HepG2 (cell line): ENCODE results near the gene CHST3. TPM values are rescaled to one million over a fixed set of nuclear protein-coding genes. Genes with fewer than 3 reads are reported as not detected.
A peak's percentile ranks its signal among the peaks of the same experiment; 100 is the strongest.

Source experiments
- ATAC-seq: fragments of 200-7000 bp; cut with Tn5 transposase; 3 replicates; pipeline ENCODE4 v1.9.1; 2020; ENCODE audit warnings: mild to moderate bottlenecking, moderate library complexity
- BruUV-seq: library from RNA; stranded (reverse); fragments of 400-500 nt; replicated peaks from 2 replicates; lab custom pipeline; 2021; lab: Mats Ljungman, UMichigan
- CTCF ChIA-PET: fragments of 300-600 bp; formaldehyde crosslinking; extraction: SDS; loops from one replicate; lab custom pipeline; 2021; ENCODE audit warnings: low total read pairs, inconsistent platforms, low intra/inter-chr PET ratio; lab: Yijun Ruan, JAX
- POLR2A ChIA-PET: fragments of 350-600 bp; sonication (Branson Sonifier 250); formaldehyde crosslinking; loops from one replicate; lab custom pipeline; 2020; ENCODE audit warnings: antibody characterized with exemption, inconsistent platforms; lab: Yijun Ruan, JAX
- DNase-seq: peaks from one replicate; pipeline ENCODE4 v3.0.0-alpha.2; 2015; ENCODE audit warnings: low spot score
- FAIRE-seq: peaks from 3 replicates; lab custom pipeline; 2011; peaks lifted over from hg19 to GRCh38; lab: Jason Lieb, UNC
- H2AFZ ChIP-seq: one replicate; pipeline ENCODE4 v1.6.1; 2011; ENCODE audit warnings: low read length, inconsistent platforms
- H3K27ac ChIP-seq: fragments of 300-600 bp; 3 replicates; pipeline ENCODE4 v1.8.0; 2011; ENCODE audit warnings: mixed run types, mild to moderate bottlenecking, mixed read lengths, low read length, inconsistent platforms; ENCODE audit not compliant: insufficient read depth; ENCODE audit errors: extremely low read length
- H3K27me3 ChIP-seq, 2 experiments: fragments of 200-600 bp in 1 of 2; 2 replicates in 1 of 2; 3 replicates in 1 of 2; pipeline versions ENCODE4 v1.6.0 to v1.8.0; 2011; ENCODE audit warnings: low read length in 2 of 2, mild to moderate bottlenecking in 2 of 2, moderate library complexity in 2 of 2, inconsistent platforms in 1 of 2; ENCODE audit not compliant: insufficient read depth in 2 of 2, control insufficient read depth in 1 of 2
- H3K36me3 ChIP-seq, 2 experiments: fragments of 200-600 bp in 1 of 2; replicated peaks in 1 of 2; 2 replicates in 1 of 2; 3 replicates in 1 of 2; pipeline versions ENCODE4 v1.5.1 to v1.8.0; 2011; ENCODE audit warnings: low read length in 2 of 2, inconsistent platforms in 1 of 2; ENCODE audit not compliant: insufficient read depth in 2 of 2, control insufficient read depth in 1 of 2
- H3K4me1 ChIP-seq: 2 replicates; pipeline ENCODE4 v1.5.1; 2012; ENCODE audit warnings: low read length, inconsistent platforms; ENCODE audit not compliant: insufficient read depth
- H3K4me2 ChIP-seq: 2 replicates; pipeline ENCODE4 v1.6.0; 2011; ENCODE audit warnings: low read depth, low read length, inconsistent platforms
- H3K4me3 ChIP-seq, 3 experiments: fragments of 200-600 bp in 1 of 3; sonication (generic), shearing (Covaris generic) in 1 of 3; replicated peaks in 1 of 3; 2 replicates each; pipeline ENCODE4 v1.5.1; 2011 to 2016; ENCODE audit warnings: low read length in 3 of 3, inconsistent platforms in 2 of 3, low read depth in 2 of 3, mild to moderate bottlenecking in 2 of 3, control low read depth in 1 of 3, mixed read lengths in 1 of 3; ENCODE audit not compliant: insufficient read depth in 1 of 3
- H3K79me2 ChIP-seq: one replicate; pipeline ENCODE4 v1.6.1; 2011; ENCODE audit warnings: low read length, inconsistent platforms; ENCODE audit not compliant: insufficient read depth
- H3K9ac ChIP-seq: 2 replicates; pipeline ENCODE4 v1.6.0; 2011; ENCODE audit warnings: mild to moderate bottlenecking, low read depth, low read length, inconsistent platforms; ENCODE audit not compliant: insufficient read depth
- H3K9me3 ChIP-seq: 2 replicates; pipeline ENCODE4 v1.5.1; 2012; ENCODE audit warnings: mild to moderate bottlenecking, low read length
- H4K20me1 ChIP-seq: 2 replicates; pipeline ENCODE4 v1.6.0; 2011; ENCODE audit warnings: inconsistent platforms, mild to moderate bottlenecking, low read length, moderate library complexity; ENCODE audit not compliant: insufficient read depth
- CEBPB ChIP-seq: IDR thresholded peaks from 2 replicates; pipeline ENCODE4 v1.6.1; 2011; ENCODE audit warnings: low read depth, low read length, improper control_type of control experiment, borderline replicate concordance
- EP300 ChIP-seq, 3 experiments: sonication (generic) in 1 of 3; formaldehyde crosslinking in 1 of 3; IDR thresholded peaks; 2 replicates each; pipeline versions ENCODE4 v1.5.1 to v1.6.1; 2011 to 2020; ENCODE audit warnings: low read depth in 2 of 3, low read length in 2 of 3, borderline replicate concordance in 1 of 3, improper control_type of control experiment in 1 of 3, mild to moderate bottlenecking in 1 of 3, missing genetic modification reagents in 1 of 3, moderate library complexity in 1 of 3
- MBNL3 ChIP-seq: fragments of 250-450 bp; sonication (Bioruptor Pico); conservative IDR thresholded peaks from 2 replicates; pipeline ENCODE4 v1.8.0; 2022; ENCODE audit warnings: mild to moderate bottlenecking, inconsistent platforms
- NFATC3 ChIP-seq: sonication (generic); formaldehyde crosslinking; IDR thresholded peaks from 2 replicates; pipeline ENCODE4 v1.5.1; 2020; ENCODE audit warnings: mild to moderate bottlenecking, missing genetic modification reagents
- PTBP1 ChIP-seq: fragments of 200-400 bp; formaldehyde crosslinking; IDR thresholded peaks from 2 replicates; pipeline ENCODE4 v1.6.1; 2018; ENCODE audit warnings: low read length, low read depth; ENCODE audit not compliant: poor library complexity, severe bottlenecking
- REPIN1 ChIP-seq: sonication (generic); formaldehyde crosslinking; IDR thresholded peaks from 2 replicates; pipeline ENCODE4 v1.8.0; 2022; ENCODE audit warnings: missing genetic modification reagents, low read depth, mild to moderate bottlenecking, borderline replicate concordance
- SMAD9 ChIP-seq: sonication (generic); formaldehyde crosslinking; IDR thresholded peaks from 2 replicates; pipeline ENCODE4 v1.5.1; 2020; ENCODE audit warnings: mild to moderate bottlenecking, missing genetic modification reagents
- ZNF720 ChIP-seq: sonication (generic); formaldehyde crosslinking; IDR thresholded peaks from 2 replicates; pipeline ENCODE4 v1.4.0; 2020; ENCODE audit warnings: missing genetic modification reagents
- ZNF772 ChIP-seq: sonication (generic); formaldehyde crosslinking; IDR thresholded peaks from 2 replicates; pipeline ENCODE4 v1.5.0; 2020; ENCODE audit warnings: mild to moderate bottlenecking, missing genetic modification reagents
- WGBS: methylation state at CpG from one replicate; pipeline ENCODE4 v1.1.6; 2017; ENCODE audit warnings: low lambda C conversion rate; 5-methylcytosine and 5-hydroxymethylcytosine counted together
- in situ Hi-C: cut with HindIII; loops from 2 replicates; pipeline ENCODE4 v1.10.0; 2017; ENCODE audit warnings: low pct_unique_long_range_greater_than_20kb; ENCODE audit not compliant: extremely low pct_ligation_motif_present
- intact Hi-C: fragments of 100-400 bp; cut with micrococcal nuclease; formaldehyde crosslinking; loops from one replicate; pipeline ENCODE4 v1.10.0; 2022; ENCODE audit not compliant: unreplicated experiment
- polyA plus RNA-seq, 8 experiments: library from polyadenylated mRNA; depleted of rRNA in 3 of 8; stranded (reverse) in 7 of 8; unstranded in 1 of 8; fragments of >200 nt; fragmentation: Illumina TruSeq in 4 of 8; extraction: Trizol in 4 of 8; gene quantifications; 2 replicates each; pipeline versions ENCODE4 v1.2.1 to v1.2.3, GENCODE V29; 2011 to 2016; ENCODE audit warnings: low read depth in 4 of 8, missing spikeins in 1 of 8, mixed read lengths in 1 of 8; ENCODE audit not compliant: insufficient read depth in 1 of 8
- total RNA-seq, 5 experiments: library from RNA; depleted of rRNA; stranded (reverse); fragments of >200 nt; fragmentation: Illumina TruSeq; extraction: Trizol; gene quantifications; 2 replicates each; pipeline ENCODE4 v1.2.3, GENCODE V29; 2016; ENCODE audit warnings: low read depth in 1 of 5
- TF ChIP-seq, protein P1 (sequence below): IDR thresholded peaks from 2 replicates; pipeline ENCODE4 v1.6.1; 2016; ENCODE audit warnings: missing compliant biosample characterization, missing genetic modification reagents, borderline replicate concordance
- TF ChIP-seq, protein P2 (sequence below): sonication (generic); formaldehyde crosslinking; IDR thresholded peaks from 2 replicates; pipeline ENCODE4 v1.8.0; 2022; ENCODE audit warnings: mild to moderate bottlenecking, missing genetic modification reagents; ENCODE audit not compliant: insufficient replicate concordance
- TF ChIP-seq, protein P3 (sequence below): IDR thresholded peaks from 2 replicates; pipeline ENCODE4 v1.6.1; 2016; ENCODE audit warnings: low read depth
- TF ChIP-seq, protein P4 (sequence below): sonication (generic); formaldehyde crosslinking; IDR thresholded peaks from 2 replicates; pipeline ENCODE4 v1.8.1; 2022; ENCODE audit warnings: low read depth, mild to moderate bottlenecking, missing genetic modification reagents

CHST3 gene
- total and polyA plus RNA-seq, 2 of the 13 experiments (the other 11 are each of a cell fraction or from before 2014, with no cell fraction given), result 7.2 to 18.7 TPM

DNA sequence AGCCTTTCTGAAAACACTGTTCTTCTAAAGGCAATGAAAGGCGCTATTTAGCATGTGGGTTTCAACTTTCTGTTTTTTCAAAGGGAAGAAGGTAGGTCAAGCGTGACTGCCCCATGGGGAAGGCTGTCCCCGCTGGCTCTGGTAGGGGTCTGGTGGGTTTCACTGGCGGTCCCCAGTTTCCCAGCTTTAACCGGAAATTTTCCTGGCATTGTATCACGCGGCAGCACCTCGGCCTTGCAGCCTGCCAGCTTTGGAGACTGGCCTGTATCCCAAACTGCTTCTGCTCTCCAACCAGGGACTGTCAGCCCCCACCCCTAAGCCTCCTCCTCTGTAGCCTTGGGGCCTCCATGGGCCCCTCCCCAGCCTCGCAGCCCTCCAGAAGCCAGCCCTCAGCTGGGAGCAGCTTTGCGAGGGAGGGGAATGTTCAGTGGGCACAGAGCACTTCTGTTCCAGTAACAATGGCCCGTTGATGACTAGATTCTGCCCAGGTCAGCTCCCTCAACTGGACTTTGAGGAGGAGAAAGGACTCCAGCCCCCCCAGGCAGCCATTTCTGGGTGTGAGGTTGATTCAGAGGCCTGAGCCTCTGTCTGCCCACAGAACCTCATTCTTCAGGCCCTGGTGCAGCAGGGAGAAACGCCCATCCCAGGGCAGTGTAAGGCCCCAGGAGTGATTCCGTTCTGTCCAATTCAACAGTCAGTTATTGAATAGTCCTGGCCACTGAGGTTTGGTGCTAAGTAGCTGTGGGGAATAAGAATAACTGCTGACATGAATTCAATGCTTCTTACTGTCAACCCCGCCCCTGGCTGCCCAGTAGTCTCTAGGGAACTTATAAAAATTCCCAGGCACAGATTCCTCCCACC is 17.1 kb downstream of the CHST3 start (continued):
- no peak for TF ChIP-seq PTBP1
- TF ChIP-seq, protein P1, sequence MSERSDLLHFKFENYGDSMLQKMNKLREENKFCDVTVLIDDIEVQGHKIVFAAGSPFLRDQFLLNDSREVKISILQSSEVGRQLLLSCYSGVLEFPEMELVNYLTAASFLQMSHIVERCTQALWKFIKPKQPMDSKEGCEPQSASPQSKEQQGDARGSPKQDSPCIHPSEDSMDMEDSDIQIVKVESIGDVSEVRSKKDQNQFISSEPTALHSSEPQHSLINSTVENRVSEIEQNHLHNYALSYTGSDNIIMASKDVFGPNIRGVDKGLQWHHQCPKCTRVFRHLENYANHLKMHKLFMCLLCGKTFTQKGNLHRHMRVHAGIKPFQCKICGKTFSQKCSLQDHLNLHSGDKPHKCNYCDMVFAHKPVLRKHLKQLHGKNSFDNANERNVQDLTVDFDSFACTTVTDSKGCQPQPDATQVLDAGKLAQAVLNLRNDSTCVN (CRISPR knock-in tag), result 0 out of 2 replicates have a peak, but pooled peaks have one; percentile 54
- peak in 1 of 2 experiments; percentile 61; a peak in 2 of 4 replicates for TF ChIP-seq EP300 (IDR thresholded peaks at IDR 0.05; ENCODE audit: low read depth in 2 of 2, low read length in 2 of 2)
- TF ChIP-seq EP300 (CRISPR knock-in tag; IDR thresholded peaks at IDR 0.05; ENCODE audit: borderline replicate concordance), result no peak; the same call in 1 of the 2 replicates
- TF ChIP-seq NFATC3, result no peak

DNA sequence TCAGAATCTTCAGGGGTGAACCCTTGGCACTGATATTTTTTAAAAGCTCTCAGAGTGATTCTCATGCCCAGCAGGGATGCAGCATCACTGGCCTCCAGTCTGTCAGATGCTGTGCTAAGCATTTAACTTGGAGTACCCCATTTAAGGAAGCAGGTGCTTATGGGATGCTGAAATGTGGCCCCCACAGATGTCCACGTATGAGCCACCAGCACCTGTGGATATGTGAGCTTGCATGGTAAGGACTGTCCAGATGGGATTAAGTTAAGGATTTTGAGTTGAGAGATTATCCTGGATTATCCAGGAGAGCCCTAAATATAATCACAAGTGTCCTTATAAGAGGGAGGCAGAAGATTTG is 17.7 kb downstream of the CHST3 start:
- no peak overlapping the region; a peak in 1 of 6 replicates for H3K4me3 ChIP-seq
- peaks cover 100% of the 10 kb centered on the region for H3K4me1 ChIP-seq
- H2AFZ ChIP-seq, result no peak overlapping the region
- ChIA-PET CTCF (no interaction called here), POLR2A (interaction anchor here (1.0 to 1.9 kb wide), 6 partner anchors 14 to 340 kb away, joined by 3 to 10 read pairs (median 6); partner anchors contain the start of gene CHST3)
- peak overlapping the region; percentile 60 for H3K9ac ChIP-seq
- peak overlapping the region; percentile 73 for H3K27ac ChIP-seq
- no peak for ATAC-seq
- H3K36me3 ChIP-seq, result peaks cover 0 to 3% of the 10 kb centered on the region in 2 experiments; a peak in 2 of 5 replicates
- peaks cover 83% of the 10 kb centered on the region for H3K79me2 ChIP-seq
- intact Hi-C loops (loop anchor here (1.0 to 2.0 kb wide), 3 partner anchors 17 to 66 kb away; partner anchors contain the start of gene CHST3), in situ Hi-C loops (loop anchor here (5.0 kb wide), 1 partner anchor 50 kb away; no protein-coding TSS in a partner anchor)
- no peaks in the 10 kb centered on the region for H3K27me3 ChIP-seq
- no TSS peak for BruUV-seq
- 100% methylated on average over 1 of the region's 1 CpG for WGBS
- no peak for DNase-seq
- H3K4me2 ChIP-seq, result peak overlapping the region; percentile 66
- FAIRE-seq, result no peak
- no peaks in the 10 kb centered on the region for H4K20me1 ChIP-seq
- H3K9me3 ChIP-seq, result no peaks in the 10 kb centered on the region
- TF ChIP-seq, protein P2, sequence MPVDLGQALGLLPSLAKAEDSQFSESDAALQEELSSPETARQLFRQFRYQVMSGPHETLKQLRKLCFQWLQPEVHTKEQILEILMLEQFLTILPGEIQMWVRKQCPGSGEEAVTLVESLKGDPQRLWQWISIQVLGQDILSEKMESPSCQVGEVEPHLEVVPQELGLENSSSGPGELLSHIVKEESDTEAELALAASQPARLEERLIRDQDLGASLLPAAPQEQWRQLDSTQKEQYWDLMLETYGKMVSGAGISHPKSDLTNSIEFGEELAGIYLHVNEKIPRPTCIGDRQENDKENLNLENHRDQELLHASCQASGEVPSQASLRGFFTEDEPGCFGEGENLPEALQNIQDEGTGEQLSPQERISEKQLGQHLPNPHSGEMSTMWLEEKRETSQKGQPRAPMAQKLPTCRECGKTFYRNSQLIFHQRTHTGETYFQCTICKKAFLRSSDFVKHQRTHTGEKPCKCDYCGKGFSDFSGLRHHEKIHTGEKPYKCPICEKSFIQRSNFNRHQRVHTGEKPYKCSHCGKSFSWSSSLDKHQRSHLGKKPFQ, result no peak
- TF ChIP-seq REPIN1 (CRISPR knock-in tag) (no peak), SMAD9 (CRISPR knock-in tag) (no peak), MBNL3 (no peak), ZNF720 (CRISPR knock-in tag) (no peak), CEBPB (no peak), ZNF772 (CRISPR knock-in tag) (no peak)
- TF ChIP-seq, protein P3, sequence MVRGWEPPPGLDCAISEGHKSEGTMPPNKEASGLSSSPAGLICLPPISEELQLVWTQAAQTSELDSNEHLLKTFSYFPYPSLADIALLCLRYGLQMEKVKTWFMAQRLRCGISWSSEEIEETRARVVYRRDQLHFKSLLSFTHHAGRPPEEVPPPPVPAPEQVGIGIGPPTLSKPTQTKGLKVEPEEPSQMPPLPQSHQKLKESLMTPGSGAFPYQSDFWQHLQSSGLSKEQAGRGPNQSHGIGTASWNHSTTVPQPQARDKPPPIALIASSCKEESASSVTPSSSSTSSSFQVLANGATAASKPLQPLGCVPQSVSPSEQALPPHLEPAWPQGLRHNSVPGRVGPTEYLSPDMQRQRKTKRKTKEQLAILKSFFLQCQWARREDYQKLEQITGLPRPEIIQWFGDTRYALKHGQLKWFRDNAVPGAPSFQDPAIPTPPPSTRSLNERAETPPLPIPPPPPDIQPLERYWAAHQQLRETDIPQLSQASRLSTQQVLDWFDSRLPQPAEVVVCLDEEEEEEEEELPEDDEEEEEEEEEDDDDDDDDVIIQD (CRISPR knock-in tag), result no peak
- TF ChIP-seq, protein P4, sequence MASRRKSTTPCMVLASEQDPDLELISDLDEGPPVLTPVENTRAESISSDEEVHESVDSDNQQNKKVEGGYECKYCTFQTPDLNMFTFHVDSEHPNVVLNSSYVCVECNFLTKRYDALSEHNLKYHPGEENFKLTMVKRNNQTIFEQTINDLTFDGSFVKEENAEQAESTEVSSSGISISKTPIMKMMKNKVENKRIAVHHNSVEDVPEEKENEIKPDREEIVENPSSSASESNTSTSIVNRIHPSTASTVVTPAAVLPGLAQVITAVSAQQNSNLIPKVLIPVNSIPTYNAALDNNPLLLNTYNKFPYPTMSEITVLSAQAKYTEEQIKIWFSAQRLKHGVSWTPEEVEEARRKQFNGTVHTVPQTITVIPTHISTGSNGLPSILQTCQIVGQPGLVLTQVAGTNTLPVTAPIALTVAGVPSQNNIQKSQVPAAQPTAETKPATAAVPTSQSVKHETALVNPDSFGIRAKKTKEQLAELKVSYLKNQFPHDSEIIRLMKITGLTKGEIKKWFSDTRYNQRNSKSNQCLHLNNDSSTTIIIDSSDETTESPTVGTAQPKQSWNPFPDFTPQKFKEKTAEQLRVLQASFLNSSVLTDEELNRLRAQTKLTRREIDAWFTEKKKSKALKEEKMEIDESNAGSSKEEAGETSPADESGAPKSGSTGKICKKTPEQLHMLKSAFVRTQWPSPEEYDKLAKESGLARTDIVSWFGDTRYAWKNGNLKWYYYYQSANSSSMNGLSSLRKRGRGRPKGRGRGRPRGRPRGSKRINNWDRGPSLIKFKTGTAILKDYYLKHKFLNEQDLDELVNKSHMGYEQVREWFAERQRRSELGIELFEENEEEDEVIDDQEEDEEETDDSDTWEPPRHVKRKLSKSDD, result no peak
